Activated naive CD4-positive, alpha-beta T cell treated with anti-CD3 and anti-CD28 coated beads for 36 hours (primary cell): Measurements from ENCODE around the gene HRNR. TPM values are rescaled to one million over a fixed set of nuclear protein-coding genes. Genes with fewer than 3 reads are reported as not detected.

ENCODE experiments used
- CTCF ChIA-PET: fragments of 350-600 bp; sonication (Branson Sonifier 250); formaldehyde crosslinking; loops from one replicate; lab custom pipeline; 2021; ENCODE audit warnings: antibody characterized with exemption; lab: Charles Lee
- DNase-seq: peaks from one replicate; pipeline ENCODE4 v3.0.0-alpha.2; 2020
- H3K27ac Mint-ChIP-seq: one replicate; pipeline ENCODE4 v1.8.0; 2021; ENCODE audit warnings: mild to moderate bottlenecking, mixed read lengths
- H3K27me3 Mint-ChIP-seq: one replicate; pipeline ENCODE4 v1.8.0; 2021; ENCODE audit warnings: low read depth, mixed read lengths
- H3K36me3 Mint-ChIP-seq: one replicate; pipeline ENCODE4 v1.8.0; 2021; ENCODE audit warnings: low read depth, mixed read lengths
- H3K4me1 Mint-ChIP-seq: one replicate; pipeline ENCODE4 v1.8.0; 2021; ENCODE audit warnings: low read depth, mixed read lengths
- H3K4me3 Mint-ChIP-seq: one replicate; pipeline ENCODE4 v1.8.0; 2021; ENCODE audit warnings: mild to moderate bottlenecking, moderate library complexity, mixed read lengths
- H3K9me3 Mint-ChIP-seq: one replicate; pipeline ENCODE4 v1.8.0; 2021; ENCODE audit warnings: mixed read lengths
- intact Hi-C: fragments of 100-400 bp; cut with micrococcal nuclease; formaldehyde crosslinking; loops from one replicate; pipeline ENCODE4 v1.15.1; 2023
- total RNA-seq, 2 experiments: library from RNA; stranded (reverse); gene quantifications; one replicate each; pipeline ENCODE4 v1.2.3, GENCODE V29; 2021

Gene HRNR
- total RNA-seq, 2 experiments from 2014 or later = not detected

GRCh38 chr1:152186556-152187285 is 37.3 kb downstream of the HRNR start:
- CTCF ChIA-PET = interaction anchor here (0.8 to 10.9 kb wide), 14 partner anchors 9 to 272 kb away, joined by 3 to 266 read pairs (median 5); no protein-coding TSS in a partner anchor
- H3K9me3 Mint-ChIP-seq = no peaks in the 10 kb centered on the region
- DNase-seq = no peak
- H3K27ac Mint-ChIP-seq = no peak overlapping the region
- intact Hi-C loops = loop anchor here (5.0 kb wide), 1 partner anchor 346 kb away; no protein-coding TSS in a partner anchor
- no peak overlapping the region for H3K4me3 Mint-ChIP-seq
- peaks cover 6% of the 10 kb centered on the region for H3K4me1 Mint-ChIP-seq
- H3K27me3 Mint-ChIP-seq = peaks cover 4% of the 10 kb centered on the region
- no peaks in the 10 kb centered on the region for H3K36me3 Mint-ChIP-seq

GRCh38 chr1:152185544-152186391 is 38.2 kb downstream of the HRNR start:
- H3K9me3 Mint-ChIP-seq = no peaks in the 10 kb centered on the region
- no peak overlapping the region for H3K27ac Mint-ChIP-seq
- H3K4me1 Mint-ChIP-seq = peaks cover 6% of the 10 kb centered on the region
- no peaks in the 10 kb centered on the region for H3K36me3 Mint-ChIP-seq
- no peak overlapping the region for H3K4me3 Mint-ChIP-seq
- intact Hi-C loops = loop anchor here (1.0 to 5.0 kb wide), 5 partner anchors 43 to 347 kb away; no protein-coding TSS in a partner anchor
- peak; percentile 45 for DNase-seq
- CTCF ChIA-PET = interaction anchor here (0.5 to 10.9 kb wide), 21 partner anchors 9 to 273 kb away, joined by 3 to 266 read pairs (median 5); no protein-coding TSS in a partner anchor
- H3K27me3 Mint-ChIP-seq = peaks cover 4% of the 10 kb centered on the region

- intact Hi-C loops = no loop called here
- no peak overlapping the region for H3K4me3 Mint-ChIP-seq
- H3K4me1 Mint-ChIP-seq = no peaks in the 10 kb centered on the region
- H3K9me3 Mint-ChIP-seq = no peaks in the 10 kb centered on the region
- peaks cover 4% of the 10 kb centered on the region for H3K27me3 Mint-ChIP-seq
- DNase-seq = peak; percentile 8
- H3K27ac Mint-ChIP-seq = no peak overlapping the region
- CTCF ChIA-PET = interaction anchor here (0.7 to 10.9 kb wide), 6 partner anchors 41 to 276 kb away, joined by 3 to 266 read pairs (median 6); no protein-coding TSS in a partner anchor
- no peaks in the 10 kb centered on the region for H3K36me3 Mint-ChIP-seq
These were observed 41.0 kb downstream of the HRNR start for GRCh38 chr1:152182944-152183361.

- H3K4me1 Mint-ChIP-seq = no peaks in the 10 kb centered on the region
- CTCF ChIA-PET = interaction anchor here (0.5 to 10.9 kb wide), 4 partner anchors 41 to 256 kb away, joined by 3 to 266 read pairs (median 4); no protein-coding TSS in a partner anchor
- H3K36me3 Mint-ChIP-seq = no peaks in the 10 kb centered on the region
- no peak overlapping the region for H3K4me3 Mint-ChIP-seq
- intact Hi-C loops = no loop called here
- H3K27ac Mint-ChIP-seq = no peak overlapping the region
- peaks cover 4% of the 10 kb centered on the region for H3K27me3 Mint-ChIP-seq
- peak; percentile 32 for DNase-seq
- H3K9me3 Mint-ChIP-seq = no peaks in the 10 kb centered on the region
These were observed 41.6 kb downstream of the HRNR start for GRCh38 chr1:152182431-152182830.

GRCh38 chr1:152179566-152179965 is 44.4 kb downstream of the HRNR start:
- DNase-seq = no peak
- H3K4me1 Mint-ChIP-seq = no peaks in the 10 kb centered on the region
- CTCF ChIA-PET = interaction anchor here (0.7 to 10.9 kb wide), 5 partner anchors 125 to 280 kb away, joined by 3 to 266 read pairs (median 4); no protein-coding TSS in a partner anchor
- no peak overlapping the region for H3K27ac Mint-ChIP-seq
- H3K4me3 Mint-ChIP-seq = no peak overlapping the region
- H3K36me3 Mint-ChIP-seq = no peaks in the 10 kb centered on the region
- intact Hi-C loops = no loop called here
- no peaks in the 10 kb centered on the region for H3K9me3 Mint-ChIP-seq
- H3K27me3 Mint-ChIP-seq = no peaks in the 10 kb centered on the region

- Mint-ChIP-seq H3K9me3 (no peaks in the 10 kb centered on the region), H3K4me1 (peaks cover 9% of the 10 kb centered on the region), H3K4me3 (no peak overlapping the region), H3K27me3 (no peaks in the 10 kb centered on the region), H3K27ac (no peak overlapping the region), H3K36me3 (no peaks in the 10 kb centered on the region)
- intact Hi-C loops = no loop called here
- CTCF ChIA-PET = interaction anchor here (0.8 to 1.5 kb wide), 3 partner anchors 14 to 19 kb away, joined by 3 to 6 read pairs (median 5); no protein-coding TSS in a partner anchor
- no peak for DNase-seq
These were observed 53.6 kb downstream of the HRNR start for GRCh38 chr1:152170287-152170905.

- H3K27ac Mint-ChIP-seq = no peak overlapping the region
- H3K9me3 Mint-ChIP-seq = no peaks in the 10 kb centered on the region
- H3K36me3 Mint-ChIP-seq = no peaks in the 10 kb centered on the region
- peaks cover 9% of the 10 kb centered on the region for H3K4me1 Mint-ChIP-seq
- intact Hi-C loops = no loop called here
- CTCF ChIA-PET = interaction anchor here (1.5 kb wide), 1 partner anchor 19 kb away, joined by 6 read pairs; no protein-coding TSS in a partner anchor
- no peaks in the 10 kb centered on the region for H3K27me3 Mint-ChIP-seq
- no peak overlapping the region for H3K4me3 Mint-ChIP-seq
- no peak for DNase-seq
These were observed 54.5 kb downstream of the HRNR start for GRCh38 chr1:152169366-152170025.

GRCh38 chr1:152168535-152168868 is 55.5 kb downstream of the HRNR start:
- DNase-seq = no peak
- Mint-ChIP-seq H3K36me3 (no peaks in the 10 kb centered on the region), H3K4me3 (no peak overlapping the region), H3K4me1 (peaks cover 9% of the 10 kb centered on the region), H3K9me3 (no peaks in the 10 kb centered on the region), H3K27ac (no peak overlapping the region), H3K27me3 (no peaks in the 10 kb centered on the region)
- intact Hi-C loops = no loop called here
- CTCF ChIA-PET = interaction anchor here (0.6 to 1.0 kb wide), 2 partner anchors 17 to 34 kb away, joined by 3 read pairs; no protein-coding TSS in a partner anchor

- CTCF ChIA-PET = interaction anchor here (1.0 kb wide), 1 partner anchor 18 kb away, joined by 3 read pairs; no protein-coding TSS in a partner anchor
- Mint-ChIP-seq H3K4me3 (no peak overlapping the region), H3K4me1 (peaks cover 9% of the 10 kb centered on the region), H3K27ac (no peak overlapping the region), H3K9me3 (no peaks in the 10 kb centered on the region), H3K27me3 (no peaks in the 10 kb centered on the region), H3K36me3 (no peaks in the 10 kb centered on the region)
- intact Hi-C loops = no loop called here
- DNase-seq = peak; percentile 6
These were observed 56.0 kb downstream of the HRNR start for GRCh38 chr1:152167835-152168534.

GRCh38 chr1:152166966-152167365 is 57.0 kb downstream of the HRNR start:
- Mint-ChIP-seq H3K4me1 (peaks cover 9% of the 10 kb centered on the region), H3K36me3 (no peaks in the 10 kb centered on the region), H3K4me3 (no peak overlapping the region), H3K27me3 (no peaks in the 10 kb centered on the region), H3K9me3 (no peaks in the 10 kb centered on the region), H3K27ac (peak overlapping the region; percentile 25)
- intact Hi-C loops = no loop called here
- CTCF ChIA-PET = no interaction called here
- DNase-seq = no peak
